GM21390 (cell line): ENCODE data around the gene MAU2.
"Not testable (repeated sequence)": the region's sequence is repeated elsewhere in the genome, so short reads cannot be mapped to it uniquely, and the experiment has no call there.

Experiments
- ATAC-seq: cut with Tn5 transposase; IDR thresholded peaks from one replicate; pipeline ENCODE4 v1.9.1; 2021; ENCODE audit not compliant: unreplicated experiment

The MAU2 gene

GRCh38 chr19:19380316-19380715 is 59.7 kb downstream of the MAU2 start:
- not testable (repeated sequence) for ATAC-seq

- no peak for ATAC-seq
Measured at GRCh38 chr19:19381007-19381926, 60.6 kb downstream of the MAU2 start.

- ATAC-seq, result no peak
Measured at GRCh38 chr19:19382118-19382517, 61.5 kb downstream of the MAU2 start.

- no peak for ATAC-seq
Measured at GRCh38 chr19:19384486-19384885, 63.9 kb downstream of the MAU2 start.

GRCh38 chr19:19385131-19385895 is 64.7 kb downstream of the MAU2 start:
- peak; percentile 90 for ATAC-seq

- peak; percentile 13 for ATAC-seq
Measured at GRCh38 chr19:19385896-19386869, 65.6 kb downstream of the MAU2 start.

GRCh38 chr19:19387108-19387507 is 66.5 kb downstream of the MAU2 start:
- no peak for ATAC-seq

GRCh38 chr19:19388568-19389555 is 68.2 kb downstream of the MAU2 start:
- no peak for ATAC-seq

GRCh38 chr19:19389683-19390082 is 69.1 kb downstream of the MAU2 start:
- not testable (repeated sequence) for ATAC-seq

- not testable (repeated sequence) for ATAC-seq
Measured at GRCh38 chr19:19394333-19394732, 73.7 kb downstream of the MAU2 start.

GRCh38 chr19:19399733-19400433 is 79.3 kb downstream of the MAU2 start:
- ATAC-seq, result no peak

- ATAC-seq, result no peak
Measured at GRCh38 chr19:19402656-19403372, 82.2 kb downstream of the MAU2 start.

- ATAC-seq, result no peak
Measured at GRCh38 chr19:19403373-19403901, 82.8 kb downstream of the MAU2 start.

GRCh38 chr19:19404879-19405860 is 84.5 kb downstream of the MAU2 start, which contains the start of gene GATAD2A:
Gene GATAD2A, plus strand, starts transcription at chr19:19405675. Its CDS starts 59,671 bp downstream, at chr19:19465346.
- ATAC-seq, result peak; percentile 70

GRCh38 chr19:19405971-19406877 is 85.6 kb downstream of the MAU2 start:
- peak; percentile 4 for ATAC-seq
